Nephron (organoid): ENCODE measurements around the gene ADAMTS2.

Experiments
- H3K27ac Mint-ChIP-seq, 3 experiments: 2 replicates each; pipeline ENCODE4 v1.8.0; 2020; ENCODE audit warnings: mixed read lengths in 3 of 3, mild to moderate bottlenecking in 2 of 3, moderate library complexity in 1 of 3
- H3K27me3 Mint-ChIP-seq: 2 replicates; pipeline ENCODE4 v1.8.0; 2021; ENCODE audit warnings: low read depth, mild to moderate bottlenecking, moderate library complexity, mixed read lengths
- H3K36me3 Mint-ChIP-seq: 2 replicates; pipeline ENCODE4 v1.8.0; 2020; ENCODE audit warnings: low read depth, mixed read lengths
- H3K4me1 Mint-ChIP-seq: 2 replicates; pipeline ENCODE4 v1.8.0; 2020; ENCODE audit warnings: mixed read lengths
- H3K4me3 Mint-ChIP-seq, 3 experiments: 2 replicates each; pipeline ENCODE4 v1.8.0; 2020; ENCODE audit warnings: mild to moderate bottlenecking in 3 of 3, mixed read lengths in 3 of 3, moderate library complexity in 2 of 3
- H3K9me3 Mint-ChIP-seq: 2 replicates; pipeline ENCODE4 v1.8.0; 2020; ENCODE audit warnings: mixed read lengths
- TF ChIP-seq, protein P1 (sequence below), 3 experiments: fragments of 200-600 bp; sonication (generic); IDR thresholded peaks; one replicate each; pipeline ENCODE4 v1.5.0; 2021; ENCODE audit warnings: antibody characterized with exemption in 3 of 3; ENCODE audit not compliant: unreplicated experiment in 3 of 3

The ADAMTS2 gene

DNA sequence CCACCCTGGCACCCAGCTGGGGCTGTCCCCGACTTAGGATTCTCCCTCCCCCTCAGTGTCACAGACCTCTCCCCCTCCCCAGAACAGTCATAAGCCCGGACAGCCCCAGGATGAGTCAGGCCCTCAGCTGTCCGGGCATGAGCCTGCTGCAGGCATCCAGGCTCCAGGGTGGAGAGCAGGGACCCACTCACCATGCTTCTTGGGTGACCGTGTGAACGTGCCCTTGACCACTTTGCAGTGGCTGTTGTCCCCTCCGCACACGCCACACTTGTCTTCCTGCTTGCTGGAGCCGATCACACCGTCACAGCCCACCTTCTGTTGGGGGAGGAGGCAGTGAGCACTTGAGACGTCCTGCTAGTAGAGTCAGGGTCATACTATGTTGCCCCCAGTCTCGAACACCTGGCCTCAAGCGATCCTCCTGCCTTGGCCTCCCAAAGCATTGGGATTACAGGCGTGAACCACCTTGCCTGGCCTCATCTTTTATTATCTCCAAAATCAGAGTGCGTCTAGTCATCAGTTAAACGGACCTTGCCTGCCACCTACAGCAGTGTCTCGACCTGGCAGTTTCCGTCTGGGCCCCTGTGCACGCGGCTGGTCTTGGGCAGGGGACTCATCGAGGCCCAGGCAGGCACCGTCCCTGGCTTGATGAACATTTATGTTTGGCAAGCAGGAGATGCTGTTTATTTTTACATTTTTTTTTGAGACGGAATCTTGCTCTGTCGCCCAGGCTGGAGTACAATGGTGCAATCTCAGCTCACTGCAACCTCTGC, 212.5 kb downstream of the ADAMTS2 start:
- no peak overlapping the region for H3K4me3 Mint-ChIP-seq
- TF ChIP-seq, protein P1, sequence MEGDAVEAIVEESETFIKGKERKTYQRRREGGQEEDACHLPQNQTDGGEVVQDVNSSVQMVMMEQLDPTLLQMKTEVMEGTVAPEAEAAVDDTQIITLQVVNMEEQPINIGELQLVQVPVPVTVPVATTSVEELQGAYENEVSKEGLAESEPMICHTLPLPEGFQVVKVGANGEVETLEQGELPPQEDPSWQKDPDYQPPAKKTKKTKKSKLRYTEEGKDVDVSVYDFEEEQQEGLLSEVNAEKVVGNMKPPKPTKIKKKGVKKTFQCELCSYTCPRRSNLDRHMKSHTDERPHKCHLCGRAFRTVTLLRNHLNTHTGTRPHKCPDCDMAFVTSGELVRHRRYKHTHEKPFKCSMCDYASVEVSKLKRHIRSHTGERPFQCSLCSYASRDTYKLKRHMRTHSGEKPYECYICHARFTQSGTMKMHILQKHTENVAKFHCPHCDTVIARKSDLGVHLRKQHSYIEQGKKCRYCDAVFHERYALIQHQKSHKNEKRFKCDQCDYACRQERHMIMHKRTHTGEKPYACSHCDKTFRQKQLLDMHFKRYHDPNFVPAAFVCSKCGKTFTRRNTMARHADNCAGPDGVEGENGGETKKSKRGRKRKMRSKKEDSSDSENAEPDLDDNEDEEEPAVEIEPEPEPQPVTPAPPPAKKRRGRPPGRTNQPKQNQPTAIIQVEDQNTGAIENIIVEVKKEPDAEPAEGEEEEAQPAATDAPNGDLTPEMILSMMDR (IDR thresholded peaks at IDR 0.05; ENCODE audit: unreplicated experiment in 3 of 3): no peak
- H3K4me1 Mint-ChIP-seq: peaks cover 5% of the 10 kb centered on the region
- peaks cover 4% of the 10 kb centered on the region for H3K27me3 Mint-ChIP-seq
- H3K27ac Mint-ChIP-seq: no peak overlapping the region
- H3K36me3 Mint-ChIP-seq: peaks cover 14% of the 10 kb centered on the region
- peaks cover 8% of the 10 kb centered on the region for H3K9me3 Mint-ChIP-seq

DNA sequence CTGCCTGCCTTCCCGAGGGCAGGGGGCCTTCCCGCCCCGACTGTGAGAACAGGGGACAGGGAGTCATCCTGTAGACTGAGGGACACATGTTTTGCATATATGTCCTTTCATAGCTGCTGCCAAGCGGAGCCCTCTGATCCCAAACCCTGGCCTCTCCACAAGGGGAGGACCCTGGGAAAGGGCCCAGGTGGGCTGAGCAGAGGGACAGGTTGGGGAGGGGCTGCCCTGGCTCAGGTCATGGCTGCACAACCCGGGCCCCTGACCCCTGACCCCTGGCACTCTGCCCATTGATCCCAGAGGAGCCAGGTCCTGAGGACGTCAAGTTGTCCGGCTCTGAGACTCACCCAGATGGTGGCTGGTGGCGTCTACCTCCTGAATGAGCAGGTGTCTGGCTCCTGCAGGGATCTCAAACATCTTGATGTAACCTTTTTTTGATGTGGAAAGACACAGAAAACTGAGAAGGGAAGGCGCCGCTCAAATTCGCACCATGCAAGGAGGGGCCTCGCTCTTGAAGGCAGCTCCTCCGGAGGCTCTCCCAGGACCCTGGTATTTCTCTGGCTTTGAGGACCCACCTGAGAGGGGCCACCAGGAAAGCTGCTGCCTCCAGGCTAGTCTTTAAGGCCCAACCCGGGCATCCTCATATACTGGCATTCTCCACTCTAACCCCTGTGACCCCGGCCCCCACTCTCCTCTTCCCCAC, 213.2 kb downstream of the ADAMTS2 start:
- H3K27ac Mint-ChIP-seq: no peak overlapping the region
- peaks cover 9% of the 10 kb centered on the region for H3K9me3 Mint-ChIP-seq
- H3K4me3 Mint-ChIP-seq: no peak overlapping the region
- peaks cover 15% of the 10 kb centered on the region for H3K36me3 Mint-ChIP-seq
- TF ChIP-seq, protein P1 (IDR thresholded peaks at IDR 0.05; ENCODE audit: unreplicated experiment in 3 of 3): no peak
- peaks cover 4% of the 10 kb centered on the region for H3K27me3 Mint-ChIP-seq
- H3K4me1 Mint-ChIP-seq: peaks cover 5% of the 10 kb centered on the region

DNA sequence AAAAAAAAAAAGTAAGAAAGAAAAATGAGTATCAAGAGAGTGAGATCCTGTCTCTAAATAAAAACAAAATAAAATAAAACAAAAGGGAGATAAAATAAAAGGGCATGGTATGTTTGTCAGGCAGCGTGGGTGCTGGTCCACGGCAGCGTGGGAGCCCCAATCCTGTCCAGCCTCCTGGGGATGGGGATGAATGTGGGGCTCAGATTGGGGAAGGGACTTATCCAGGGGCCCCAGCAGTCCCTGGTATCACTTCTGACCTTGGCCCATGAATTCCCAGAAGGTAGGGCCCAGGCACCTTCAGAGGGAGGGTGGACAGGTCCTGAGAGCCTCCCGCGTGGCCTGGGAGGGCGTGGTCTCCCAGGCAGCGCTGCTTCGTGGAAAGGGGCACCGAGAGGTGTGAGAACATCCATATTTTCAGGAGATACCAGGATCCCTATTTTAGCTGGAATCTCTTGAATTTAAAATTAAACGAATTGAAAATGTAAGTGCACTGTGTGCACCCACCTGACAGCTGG, 213.9 kb downstream of the ADAMTS2 start:
- Mint-ChIP-seq H3K4me3 (no peak overlapping the region), H3K4me1 (peaks cover 5% of the 10 kb centered on the region), H3K27me3 (peaks cover 4% of the 10 kb centered on the region), H3K9me3 (peaks cover 9% of the 10 kb centered on the region), H3K27ac (no peak overlapping the region), H3K36me3 (peaks cover 15% of the 10 kb centered on the region)
- TF ChIP-seq, protein P1 (IDR thresholded peaks at IDR 0.05; ENCODE audit: unreplicated experiment in 3 of 3): no peak

DNA sequence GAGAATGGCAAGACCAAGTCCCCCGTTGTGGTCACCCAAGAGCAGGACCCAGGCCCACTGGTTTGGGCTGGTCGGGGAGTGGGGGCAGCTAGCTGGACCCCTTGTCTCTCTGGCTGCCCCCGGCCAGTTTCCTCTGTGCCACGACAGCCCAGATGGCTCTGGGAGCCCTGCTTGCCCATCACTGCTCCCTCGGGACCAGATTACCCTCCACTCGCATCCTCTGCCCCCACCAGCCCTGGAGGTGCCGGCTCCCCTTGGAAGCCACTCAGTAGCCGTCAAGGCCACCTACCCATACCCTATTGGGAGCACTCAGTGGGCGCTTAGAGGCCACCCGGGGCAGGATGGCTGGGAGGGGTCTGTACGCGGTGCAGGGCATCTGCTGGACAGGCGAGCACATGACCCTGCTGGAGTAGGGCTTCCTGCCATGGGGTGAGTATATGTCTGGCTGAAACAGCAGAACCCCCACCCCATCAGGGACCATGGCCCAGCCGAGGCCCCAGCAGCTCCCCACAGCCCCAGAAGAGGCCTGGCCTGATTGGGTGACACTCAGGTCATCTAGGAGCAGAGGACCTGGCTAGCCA, 215.1 kb downstream of the ADAMTS2 start:
- Mint-ChIP-seq H3K27ac (no peak overlapping the region), H3K4me1 (peaks cover 5% of the 10 kb centered on the region), H3K27me3 (peaks cover 4% of the 10 kb centered on the region), H3K9me3 (peaks cover 13% of the 10 kb centered on the region), H3K4me3 (no peak overlapping the region), H3K36me3 (peaks cover 15% of the 10 kb centered on the region)
- TF ChIP-seq, protein P1 (IDR thresholded peaks at IDR 0.05; ENCODE audit: unreplicated experiment in 3 of 3): no peak

DNA sequence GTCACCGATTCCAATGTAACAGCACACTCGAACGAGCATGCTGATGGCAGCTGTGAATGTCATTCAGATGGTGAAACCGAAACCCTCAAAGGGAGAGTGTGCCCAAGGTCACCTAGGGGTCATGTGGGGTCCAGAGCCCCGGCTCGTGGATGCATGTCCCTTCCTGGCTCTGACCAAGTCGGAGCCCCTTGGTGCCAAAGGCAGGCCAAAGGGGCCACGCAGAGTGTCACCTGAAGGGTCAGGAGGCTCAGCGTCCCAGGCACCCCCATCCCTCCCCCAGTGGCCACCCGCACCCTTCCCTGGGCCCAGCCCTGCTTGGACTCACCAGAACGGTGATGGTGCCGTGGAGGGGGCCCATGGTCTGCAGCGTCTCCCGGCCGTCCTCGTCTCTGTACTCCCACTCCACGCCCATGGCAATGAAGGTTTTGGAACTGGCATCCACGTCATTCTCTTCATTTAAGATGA, 215.6 kb downstream of the ADAMTS2 start:
- peaks cover 5% of the 10 kb centered on the region for H3K4me1 Mint-ChIP-seq
- peaks cover 4% of the 10 kb centered on the region for H3K27me3 Mint-ChIP-seq
- H3K27ac Mint-ChIP-seq: no peak overlapping the region
- peaks cover 13% of the 10 kb centered on the region for H3K9me3 Mint-ChIP-seq
- no peak overlapping the region for H3K4me3 Mint-ChIP-seq
- H3K36me3 Mint-ChIP-seq: peaks cover 15% of the 10 kb centered on the region
- TF ChIP-seq, protein P1 (IDR thresholded peaks at IDR 0.05; ENCODE audit: unreplicated experiment in 3 of 3): no peak
